ENCODE data around the gene PTBP1.

DNA sequence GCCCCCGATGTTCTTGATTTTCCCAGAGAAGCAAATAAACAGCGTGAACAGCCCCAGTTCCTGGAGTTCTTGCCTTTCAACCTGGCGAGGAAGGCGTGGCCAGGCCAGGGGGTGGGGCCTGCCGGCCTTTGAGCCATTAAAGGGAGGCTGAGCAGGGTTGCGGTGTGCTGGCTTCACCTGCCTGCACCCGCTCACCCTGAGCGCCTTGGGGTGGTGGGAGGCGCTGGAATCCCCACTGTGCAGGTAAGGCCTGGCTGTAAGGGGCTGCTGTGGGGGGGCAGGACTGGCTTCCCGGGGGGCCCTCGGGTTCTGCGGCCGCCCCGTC is 49.0 kb upstream of the PTBP1 start:
- TF ChIP-seq YY1 (IDR thresholded peaks at IDR 0.05; ENCODE audit: insufficient read depth, insufficient read length) (no peak), SUZ12 (IDR thresholded peaks at IDR 0.05; ENCODE audit: extremely low read depth, insufficient read depth, insufficient read length) (no peak)
